ENCODE measurements around the gene HRCT1. TPM values are rescaled to one million over a fixed set of nuclear protein-coding genes. Genes with fewer than 3 reads are reported as not detected.

HRCT1 gene
- total RNA-seq, 1 experiment from 2014 or later: 3.6 TPM

GRCh38 chr9:35909687-35910612 lies 3.9 kb downstream of the HRCT1 start:
- Histone ChIP-seq H3K4me3 (no peak overlapping the region), H3K9me2 (ENCODE audit: insufficient read depth) (no peaks in the 10 kb centered on the region), H3K4me2 (no peak overlapping the region), H3K9me3 (ENCODE audit: insufficient read depth, low read depth) (no peaks in the 10 kb centered on the region), H3K36me3 (ENCODE audit: low read depth) (no peaks in the 10 kb centered on the region), H3K27me3 (ENCODE audit: insufficient read depth, low read depth) (no peaks in the 10 kb centered on the region), H3F3A (ENCODE audit: insufficient read depth, low read depth) (peaks cover 34% of the 10 kb centered on the region), H3K4me1 (replicated peaks; ENCODE audit: insufficient read depth) (peaks cover 61% of the 10 kb centered on the region), H4K20me1 (ENCODE audit: insufficient read depth) (no peaks in the 10 kb centered on the region), H3K27ac (peak overlapping the region; percentile 95), H3K79me2 (ENCODE audit: low read depth) (no peaks in the 10 kb centered on the region), H2AFZ (no peak overlapping the region)
- no TSS peak for BruUV-seq (replicated peaks)
- POLR2A ChIA-PET (ENCODE audit: unreplicated experiment): no interaction called here
- TF ChIP-seq CTCF (conservative IDR thresholded peaks at IDR 0.05) (no peak), EZH2 (IDR thresholded peaks at IDR 0.05; ENCODE audit: low read depth) (no peak)
- no peak for DNase-seq
- CTCF ChIA-PET: no interaction called here
- intact Hi-C loops (cut with micrococcal nuclease; ENCODE audit: unreplicated experiment): loop anchor here (5.0 kb wide), 1 partner anchor 253 kb away; the partner anchor contains the start of genes CCDC107 and RMRP

GRCh38 chr9:35910613-35911359 lies 4.8 kb downstream of the HRCT1 start:
- no peak overlapping the region for H3K27ac ChIP-seq

More at GRCh38 chr9:35910613-35911359, 4.8 kb downstream of the HRCT1 start:
- Histone ChIP-seq H3K4me2 (no peak overlapping the region), H3K9me2 (ENCODE audit: insufficient read depth) (no peaks in the 10 kb centered on the region), H4K20me1 (ENCODE audit: insufficient read depth) (no peaks in the 10 kb centered on the region), H3K9me3 (ENCODE audit: insufficient read depth, low read depth) (no peaks in the 10 kb centered on the region), H3K79me2 (ENCODE audit: low read depth) (no peaks in the 10 kb centered on the region), H3K27me3 (ENCODE audit: insufficient read depth, low read depth) (no peaks in the 10 kb centered on the region), H3K36me3 (ENCODE audit: low read depth) (no peaks in the 10 kb centered on the region), H3K4me3 (no peak overlapping the region), H3K4me1 (replicated peaks; ENCODE audit: insufficient read depth) (peaks cover 53% of the 10 kb centered on the region), H3F3A (ENCODE audit: insufficient read depth, low read depth) (peaks cover 29% of the 10 kb centered on the region), H2AFZ (no peak overlapping the region)
- TF ChIP-seq CTCF (conservative IDR thresholded peaks at IDR 0.05): peak; percentile 67
- no peak for TF ChIP-seq EZH2 (IDR thresholded peaks at IDR 0.05; ENCODE audit: low read depth)
- no TSS peak for BruUV-seq (replicated peaks)
- CTCF ChIA-PET: no interaction called here
- POLR2A ChIA-PET (ENCODE audit: unreplicated experiment): interaction anchor here (0.7 kb wide), 1 partner anchor 65 kb away, joined by 3 read pairs; no protein-coding TSS in a partner anchor
- intact Hi-C loops (cut with micrococcal nuclease; ENCODE audit: unreplicated experiment): no loop called here
- peak in 1 of 2 experiments; percentile 39 for DNase-seq

Measured in PC-9 (cell line).